Gastroesophageal sphincter (tissue), 3 donors: ENCODE measurements around the gene SAP30L.

Experiments
- POLR2A ChIP-seq, 2 donors: fragments of 450-650 bp; IDR thresholded peaks; one replicate each; pipeline ENCODE4 v1.6.1; 2017; ENCODE audit warnings: antibody characterized with exemption in 2 of 2, mild to moderate bottlenecking in 2 of 2, moderate library complexity in 1 of 2
- POLR2AphosphoS5 ChIP-seq: sonication (generic); formaldehyde crosslinking; IDR thresholded peaks from one replicate; pipeline ENCODE4 v1.6.1; 2017; ENCODE audit warnings: antibody characterized with exemption
- TF ChIP-seq, protein P1 (sequence below), 4 experiments: fragments of 200-600 bp in 2 of 4; fragments of 450-650 bp in 2 of 4; sonication (generic) in 1 of 4; IDR thresholded peaks; one replicate each; pipeline ENCODE4 v1.5.1; 2017 to 2019; ENCODE audit warnings: antibody characterized with exemption in 4 of 4, mild to moderate bottlenecking in 2 of 4, moderate library complexity in 2 of 4

DNA sequence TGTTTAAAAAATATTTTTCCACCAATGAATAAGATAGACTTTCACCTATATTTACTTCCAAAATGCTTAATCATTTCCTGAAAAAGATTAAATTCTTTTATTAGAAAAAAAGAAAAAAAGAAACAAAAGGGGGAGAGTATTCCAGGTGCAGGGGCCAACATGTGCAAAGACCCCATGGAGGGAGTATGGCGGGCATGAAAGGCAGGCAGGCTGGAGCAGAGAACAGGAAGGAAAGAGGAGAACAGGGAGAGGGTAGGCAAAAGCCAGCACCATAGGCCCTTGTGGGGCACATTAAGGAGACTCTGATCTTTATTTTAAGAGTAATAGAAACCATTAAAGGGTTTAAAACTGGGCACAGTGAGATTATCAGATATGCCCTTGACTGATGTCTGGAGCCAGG is 16.5 kb upstream of the SAP30L start:
- TF ChIP-seq POLR2AphosphoS5 (no peak), POLR2A (IDR thresholded peaks at IDR 0.05) (no peak)
- TF ChIP-seq, protein P1, sequence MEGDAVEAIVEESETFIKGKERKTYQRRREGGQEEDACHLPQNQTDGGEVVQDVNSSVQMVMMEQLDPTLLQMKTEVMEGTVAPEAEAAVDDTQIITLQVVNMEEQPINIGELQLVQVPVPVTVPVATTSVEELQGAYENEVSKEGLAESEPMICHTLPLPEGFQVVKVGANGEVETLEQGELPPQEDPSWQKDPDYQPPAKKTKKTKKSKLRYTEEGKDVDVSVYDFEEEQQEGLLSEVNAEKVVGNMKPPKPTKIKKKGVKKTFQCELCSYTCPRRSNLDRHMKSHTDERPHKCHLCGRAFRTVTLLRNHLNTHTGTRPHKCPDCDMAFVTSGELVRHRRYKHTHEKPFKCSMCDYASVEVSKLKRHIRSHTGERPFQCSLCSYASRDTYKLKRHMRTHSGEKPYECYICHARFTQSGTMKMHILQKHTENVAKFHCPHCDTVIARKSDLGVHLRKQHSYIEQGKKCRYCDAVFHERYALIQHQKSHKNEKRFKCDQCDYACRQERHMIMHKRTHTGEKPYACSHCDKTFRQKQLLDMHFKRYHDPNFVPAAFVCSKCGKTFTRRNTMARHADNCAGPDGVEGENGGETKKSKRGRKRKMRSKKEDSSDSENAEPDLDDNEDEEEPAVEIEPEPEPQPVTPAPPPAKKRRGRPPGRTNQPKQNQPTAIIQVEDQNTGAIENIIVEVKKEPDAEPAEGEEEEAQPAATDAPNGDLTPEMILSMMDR (IDR thresholded peaks at IDR 0.05): no peak
